Kidney glomerular epithelial cell (primary cell): Measurements from ENCODE around the gene KDM1B.

Experiments
- DNase-seq: peaks from one replicate; lab custom pipeline; 2025; lab: John Stamatoyannopoulos, UW

Gene KDM1B

DNA sequence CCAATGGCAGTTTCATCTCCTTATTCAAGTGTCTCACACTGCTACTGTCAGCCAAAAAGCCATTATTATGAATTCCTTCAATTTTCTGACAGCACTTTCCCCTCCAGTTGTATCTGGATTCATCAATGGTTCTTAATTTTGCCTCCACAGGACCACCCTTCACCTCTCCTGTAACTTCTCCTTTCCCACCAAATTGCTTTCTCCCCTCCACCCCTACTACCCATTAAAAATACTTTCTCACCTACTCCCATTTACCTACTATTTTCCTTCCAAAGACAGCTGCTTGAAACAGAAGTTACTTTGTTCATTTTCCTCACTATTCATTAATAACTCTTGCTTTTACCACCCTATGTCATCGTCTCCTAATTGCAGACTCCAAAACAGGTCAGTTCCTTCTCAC is 79.3 kb downstream of the KDM1B start:
- no peak for DNase-seq

DNA sequence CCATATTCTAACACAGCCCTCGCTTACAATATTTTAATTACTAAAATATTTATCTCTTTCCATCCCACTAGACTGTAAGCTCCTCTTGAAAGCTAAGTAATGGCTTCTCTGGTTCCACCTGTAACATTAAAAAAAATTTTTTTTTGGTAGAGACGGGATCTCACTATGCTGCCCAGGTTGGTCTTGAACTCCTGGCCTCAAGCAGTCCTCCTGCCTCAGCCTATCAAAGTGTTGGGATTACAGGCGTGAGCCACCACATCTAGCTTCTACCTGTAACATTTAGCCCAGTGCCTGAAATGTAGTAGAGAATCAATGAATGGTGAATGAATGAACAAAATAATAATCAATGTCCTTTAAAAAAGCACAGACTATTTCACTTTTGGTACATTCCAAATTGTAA is 80.3 kb downstream of the KDM1B start:
- DNase-seq = no peak

DNA sequence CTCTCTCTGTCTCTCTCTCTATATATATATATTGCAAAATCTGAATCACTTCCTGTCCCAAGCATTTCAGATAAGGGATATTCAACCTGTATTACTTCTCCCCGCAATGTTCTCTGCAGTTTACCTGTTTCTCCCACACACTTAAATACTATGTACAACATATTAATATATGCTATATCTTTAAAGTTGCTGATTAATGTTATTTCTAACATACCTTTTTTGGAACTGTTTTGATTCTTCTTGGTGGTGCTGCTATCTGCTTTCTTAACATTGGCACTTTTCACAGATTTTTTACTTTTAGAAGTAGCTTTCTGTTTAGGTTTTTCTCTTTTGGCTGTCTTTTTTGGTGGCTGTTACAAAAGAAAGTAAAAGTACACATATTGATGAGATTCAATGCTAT is 81.9 kb downstream of the KDM1B start:
- no peak for DNase-seq

DNA sequence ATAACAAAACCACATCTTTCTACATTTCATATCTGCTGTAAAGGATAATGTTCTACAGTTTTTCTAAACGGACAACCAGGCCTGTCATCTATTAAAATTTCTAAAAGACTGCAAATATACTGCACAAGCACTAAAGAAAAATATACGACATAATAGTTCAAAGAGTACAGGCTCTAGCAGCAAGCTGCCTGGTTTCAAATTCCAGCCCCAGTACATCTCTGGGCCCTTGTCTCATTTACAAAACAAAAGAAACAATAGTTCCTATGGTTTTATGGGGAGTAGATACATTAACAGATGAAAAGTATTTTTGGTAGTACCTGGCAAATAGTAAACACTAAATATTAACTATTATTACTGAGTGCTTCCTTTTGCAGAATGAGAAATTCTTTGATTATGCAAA is 85.0 kb downstream of the KDM1B start:
- DNase-seq = no peak

DNA sequence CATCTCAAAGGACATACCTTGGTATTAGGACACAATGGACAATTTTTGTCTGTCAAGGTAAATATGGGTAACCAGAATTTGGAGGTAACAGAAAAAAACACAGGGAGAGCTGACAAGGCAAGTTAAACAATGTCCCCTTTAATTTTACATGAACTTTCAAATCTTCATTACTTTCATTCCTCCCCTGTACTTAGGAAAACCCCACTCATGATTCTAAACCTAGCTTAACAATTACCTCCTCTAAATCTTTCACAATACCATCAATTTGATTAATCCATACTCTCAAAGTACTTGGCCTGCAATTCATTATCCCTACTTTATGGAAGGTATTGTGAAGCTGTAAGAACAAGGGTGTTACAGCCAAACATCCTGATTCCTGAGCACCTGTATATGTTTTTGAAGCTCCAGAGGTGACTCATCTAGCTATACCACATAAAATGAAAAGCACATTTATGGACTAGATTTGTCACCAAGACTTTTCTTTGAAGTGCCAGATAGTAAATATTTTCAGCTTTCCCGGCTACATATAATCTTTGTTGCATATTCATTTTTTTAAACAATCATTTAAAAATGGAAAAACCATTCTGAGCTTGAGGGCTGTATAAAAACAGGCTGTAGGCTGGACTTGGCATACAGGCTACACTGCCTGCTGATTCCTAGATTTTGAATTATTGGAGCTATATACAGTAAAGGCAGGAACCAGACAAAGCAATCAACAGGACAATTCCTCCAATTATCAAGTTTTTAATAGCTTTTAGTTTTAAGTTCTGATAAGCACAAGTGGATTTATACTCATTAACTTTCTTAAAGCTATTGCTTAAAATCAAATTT is 86.2 kb downstream of the KDM1B start:
- no peak for DNase-seq

DNA sequence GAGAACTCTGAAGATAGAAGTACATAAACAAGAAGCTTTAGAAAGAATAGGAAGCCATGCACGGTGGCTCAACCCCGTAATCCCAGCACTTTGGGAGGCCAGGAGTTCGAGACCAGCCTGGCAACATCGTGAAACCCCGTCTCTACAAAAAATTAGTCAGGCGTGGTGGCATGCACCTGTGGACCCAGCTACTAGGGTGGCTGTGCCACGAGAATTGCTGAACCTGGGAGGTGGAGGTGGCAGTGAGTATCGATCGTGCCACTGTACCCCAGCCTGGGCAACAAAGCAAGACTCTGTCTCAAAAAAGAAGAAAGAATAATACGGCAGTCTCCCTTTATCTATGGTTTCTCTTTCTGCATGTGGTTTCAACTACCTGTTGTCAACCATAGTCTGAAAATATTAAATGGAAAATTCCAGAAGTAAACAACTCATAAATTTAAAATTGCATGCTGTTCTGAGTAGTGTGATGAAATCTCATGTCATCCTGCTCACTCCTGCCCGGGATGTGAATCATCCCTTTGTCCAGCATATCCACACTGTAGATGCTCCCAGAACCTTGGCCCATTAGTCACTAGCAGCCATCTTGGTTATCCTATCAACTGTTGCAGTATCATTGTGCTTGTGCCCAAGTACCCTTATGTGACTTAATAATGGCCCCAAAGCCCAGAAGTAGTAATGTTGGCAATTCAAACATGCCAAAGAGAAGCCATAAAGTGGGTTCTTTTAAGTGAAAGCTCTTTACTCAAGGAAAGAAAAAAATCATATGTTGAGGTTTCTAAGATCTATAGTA is 87.0 kb downstream of the KDM1B start:
- peak; percentile 60 for DNase-seq

DNA sequence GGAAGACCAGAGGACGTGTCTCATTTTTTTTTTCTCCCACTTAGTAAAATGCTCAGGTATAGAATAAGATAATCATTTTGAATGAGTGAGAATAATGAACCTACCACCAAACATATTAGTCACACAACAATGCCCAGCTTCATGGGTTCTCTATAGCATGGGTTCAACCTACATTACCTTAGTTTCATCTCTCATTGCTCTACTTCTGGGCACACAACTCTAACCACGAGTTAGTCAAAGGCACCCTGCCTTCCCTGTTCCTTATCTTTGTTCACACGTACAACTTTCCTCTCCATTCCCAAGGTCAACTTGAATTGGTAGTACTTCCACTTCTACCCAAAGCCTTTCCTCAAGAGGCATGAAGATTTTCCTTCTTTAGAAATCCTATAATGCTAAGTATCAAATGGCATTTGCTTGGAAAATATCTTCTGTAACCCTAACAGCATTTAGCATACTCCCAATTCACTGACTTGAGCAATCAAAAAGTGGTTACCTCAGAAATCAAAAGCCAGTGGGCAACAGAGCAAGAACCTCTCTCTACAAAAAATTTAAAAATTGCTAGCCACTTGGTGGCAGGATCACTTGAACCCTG is 88.2 kb downstream of the KDM1B start:
- DNase-seq = no peak

DNA sequence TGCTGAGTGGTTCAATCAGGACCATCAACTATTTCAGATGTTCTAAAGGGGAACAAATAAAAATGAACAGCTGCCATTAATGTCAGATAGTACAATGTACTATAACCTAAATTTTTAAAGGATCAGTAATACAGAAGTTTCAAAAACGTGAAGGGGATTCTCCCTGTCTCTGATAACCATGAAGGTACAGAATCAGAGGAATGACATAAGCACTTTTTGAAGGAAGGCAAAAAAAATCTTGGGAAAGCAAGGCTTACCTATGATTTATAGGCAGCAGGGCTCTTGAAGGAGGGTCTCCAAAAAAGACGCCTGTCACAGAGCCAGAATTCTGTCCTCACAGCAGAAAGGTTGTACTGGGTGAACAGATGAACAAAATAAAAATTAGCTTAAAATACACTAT is 89.0 kb downstream of the KDM1B start:
- DNase-seq = no peak

DNA sequence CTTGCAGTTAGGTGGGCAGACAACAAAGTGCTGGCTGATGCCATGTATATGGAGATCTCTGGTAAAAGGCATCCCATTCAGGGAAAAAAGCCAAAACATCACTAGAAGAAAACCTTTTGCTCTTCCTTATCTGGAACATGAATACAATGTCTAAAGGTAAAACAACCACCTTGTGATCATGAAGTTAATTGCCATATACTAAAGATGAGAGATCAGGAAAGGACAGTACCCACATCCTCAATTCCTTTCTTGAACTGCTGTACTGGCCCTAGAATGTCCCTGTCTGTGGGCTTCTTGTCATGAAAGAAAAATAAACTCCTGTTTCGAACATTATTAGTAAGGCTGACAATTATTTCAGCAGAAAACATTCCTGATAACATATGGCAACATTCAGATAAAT is 89.9 kb downstream of the KDM1B start:
- no peak for DNase-seq

DNA sequence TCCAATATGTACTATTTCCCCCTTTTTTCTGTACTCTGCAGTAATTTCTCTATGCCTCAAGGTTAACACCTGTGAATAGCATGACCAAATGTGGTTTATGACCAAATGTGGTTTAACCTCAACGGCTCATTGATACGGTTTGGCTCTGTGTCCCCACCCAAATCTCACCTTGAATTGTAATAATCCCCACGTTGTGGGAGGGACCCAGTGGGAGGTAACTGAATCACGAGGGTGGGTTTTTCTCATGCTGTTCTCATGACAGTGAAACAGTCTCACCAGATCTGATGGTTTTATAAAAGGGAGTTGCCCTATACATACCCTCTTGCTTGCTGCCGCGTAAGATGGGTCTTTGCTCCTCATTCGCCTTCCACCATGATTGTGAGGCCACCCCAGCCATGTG is 90.4 kb downstream of the KDM1B start:
- DNase-seq = no peak

DNA sequence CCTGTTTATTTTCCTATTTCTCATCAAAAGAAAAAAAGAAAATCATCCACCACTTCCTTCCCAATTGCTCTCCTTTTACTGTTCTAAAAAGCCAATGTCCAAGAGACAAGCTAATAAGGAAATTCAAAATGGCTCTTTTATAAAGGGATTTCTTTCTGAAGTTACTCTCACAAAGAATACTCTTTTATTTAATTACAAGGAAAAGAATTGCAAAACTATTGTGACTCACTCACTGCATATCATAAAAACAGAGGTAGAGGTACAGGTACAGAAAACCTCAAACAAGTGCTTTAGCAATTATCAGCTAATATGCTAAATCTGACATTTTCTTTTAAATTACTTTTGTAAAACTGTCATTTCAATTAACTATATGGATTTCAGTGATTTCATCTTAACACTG is 91.0 kb downstream of the KDM1B start:
- DNase-seq = no peak

DNA sequence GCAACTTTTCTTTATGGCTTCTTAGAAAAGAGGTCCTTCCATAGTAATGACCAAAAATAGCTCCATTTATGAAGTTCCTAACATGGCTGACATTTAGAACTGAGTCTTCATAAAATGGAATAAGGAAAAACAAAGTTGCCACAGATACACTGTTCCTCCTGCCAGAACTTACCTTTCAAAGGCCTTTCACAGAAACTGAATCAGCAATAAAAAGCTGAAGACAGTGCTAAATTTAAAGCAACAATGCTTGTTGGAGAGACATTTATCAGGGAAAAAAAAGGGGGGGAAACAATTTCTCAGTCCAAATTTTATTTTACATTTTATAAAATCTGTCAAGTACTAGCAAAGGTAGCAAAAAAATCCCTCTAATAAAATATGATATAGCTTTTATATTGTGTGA is 91.8 kb downstream of the KDM1B start:
- DNase-seq = no peak

DNA sequence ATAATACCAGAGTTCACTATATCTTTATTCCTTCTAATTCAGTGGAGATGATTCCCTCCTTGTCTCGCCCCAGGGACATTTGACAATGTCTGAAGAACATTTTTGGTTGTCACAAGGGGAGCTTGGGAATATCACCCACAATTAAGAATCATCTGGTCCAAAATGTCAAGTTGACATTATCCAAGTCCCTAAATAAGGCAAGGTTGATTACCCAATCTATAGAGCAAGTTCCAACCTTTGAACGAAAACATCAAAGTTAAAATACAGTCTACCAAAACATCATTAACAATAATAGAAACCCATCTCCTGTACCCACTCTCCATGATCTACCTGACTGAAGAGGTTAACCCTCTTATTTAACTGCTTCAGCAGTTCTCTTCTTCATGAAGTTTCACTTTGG is 93.5 kb downstream of the KDM1B start:
- no peak for DNase-seq

DNA sequence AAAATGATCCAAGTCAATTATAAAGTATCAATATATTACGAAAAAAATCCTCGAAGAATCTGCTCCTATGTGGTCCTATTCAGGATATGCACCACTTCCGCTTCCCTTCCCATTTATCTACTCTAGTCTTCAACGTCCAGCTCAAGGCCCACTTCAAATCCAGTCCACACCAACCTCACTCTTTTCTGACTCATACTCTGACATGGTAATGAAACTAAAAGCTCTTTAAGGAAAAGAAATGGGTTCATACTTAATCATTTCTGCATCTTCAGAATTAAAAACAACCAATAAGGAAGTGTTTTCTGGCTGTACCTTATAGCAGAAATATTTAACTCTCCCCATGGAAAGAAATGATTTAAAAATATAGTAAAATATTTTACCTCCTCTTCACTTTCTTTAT is 94.0 kb downstream of the KDM1B start:
- DNase-seq = no peak

DNA sequence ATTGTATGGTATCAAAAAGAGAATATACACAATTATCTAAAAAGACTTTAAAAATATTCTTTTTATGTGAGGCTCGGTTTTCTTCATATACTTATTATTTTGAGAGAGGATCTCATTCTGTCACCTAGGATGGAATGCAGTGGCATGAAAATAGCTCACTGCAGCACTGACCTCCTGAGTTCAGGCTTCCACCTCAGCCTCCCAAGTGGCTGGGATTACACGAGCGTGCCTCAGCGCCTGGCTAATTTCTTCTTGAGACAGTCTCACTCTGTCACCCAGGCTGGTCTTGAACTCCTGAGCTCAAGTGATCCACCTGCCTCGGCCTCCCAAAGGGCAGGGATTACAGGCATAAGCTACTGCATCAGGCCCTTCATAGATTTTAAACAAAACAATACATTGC is 98.4 kb downstream of the KDM1B start:
- DNase-seq = no peak

DNA sequence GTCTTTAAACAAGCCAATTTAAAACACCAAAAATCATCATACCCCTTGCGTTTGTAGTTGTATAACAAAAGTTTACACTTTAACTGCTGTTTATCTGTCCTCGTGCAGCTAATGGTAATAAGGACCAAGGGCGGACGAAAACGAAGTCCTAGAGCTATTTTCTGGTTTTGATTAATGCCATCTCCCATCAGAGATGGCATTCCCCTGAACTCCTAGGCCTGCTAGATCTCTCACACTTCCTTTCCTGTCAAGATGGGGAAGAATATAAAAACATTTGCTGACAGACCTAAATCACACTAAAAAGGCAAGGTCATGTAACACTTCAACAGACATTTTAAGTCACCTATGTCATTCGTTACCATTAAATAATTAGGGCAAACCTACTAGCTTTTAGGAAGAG is 99.6 kb downstream of the KDM1B start:
- DNase-seq = no peak

DNA sequence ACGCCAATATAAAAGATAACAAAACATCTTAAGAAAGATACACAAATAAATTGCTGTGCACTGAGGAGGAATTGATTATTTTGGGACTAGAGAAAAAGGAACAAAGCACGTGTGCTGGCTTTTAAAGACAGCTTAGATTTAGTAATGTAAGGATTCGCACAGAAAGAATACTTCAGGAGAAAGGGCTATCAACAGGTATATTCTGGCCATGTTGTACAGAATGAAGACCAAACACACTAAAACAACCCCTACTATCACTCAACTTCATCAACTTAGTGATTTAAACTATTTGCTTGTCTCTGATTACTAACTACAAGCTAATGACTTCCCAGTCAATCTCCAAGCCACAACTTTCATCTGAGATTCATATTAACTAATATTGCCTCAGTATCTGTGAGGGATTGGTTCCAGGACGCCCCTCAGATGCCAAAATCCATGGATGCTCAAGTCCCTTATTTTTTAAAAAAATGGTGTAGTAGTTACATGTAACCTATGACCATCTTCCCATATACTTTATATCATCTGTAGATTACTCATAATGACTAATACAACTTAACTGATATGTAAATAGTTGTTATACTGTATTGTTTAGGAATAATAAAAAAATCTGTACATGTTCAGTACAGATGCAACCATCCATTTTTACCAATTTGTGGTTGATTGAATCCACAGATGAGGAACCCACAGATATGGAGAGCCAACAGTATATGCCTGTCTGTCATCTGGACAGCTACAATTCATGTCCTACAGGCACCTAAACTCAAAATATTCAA is 104.6 kb downstream of the KDM1B start:
- DNase-seq = no peak

DNA sequence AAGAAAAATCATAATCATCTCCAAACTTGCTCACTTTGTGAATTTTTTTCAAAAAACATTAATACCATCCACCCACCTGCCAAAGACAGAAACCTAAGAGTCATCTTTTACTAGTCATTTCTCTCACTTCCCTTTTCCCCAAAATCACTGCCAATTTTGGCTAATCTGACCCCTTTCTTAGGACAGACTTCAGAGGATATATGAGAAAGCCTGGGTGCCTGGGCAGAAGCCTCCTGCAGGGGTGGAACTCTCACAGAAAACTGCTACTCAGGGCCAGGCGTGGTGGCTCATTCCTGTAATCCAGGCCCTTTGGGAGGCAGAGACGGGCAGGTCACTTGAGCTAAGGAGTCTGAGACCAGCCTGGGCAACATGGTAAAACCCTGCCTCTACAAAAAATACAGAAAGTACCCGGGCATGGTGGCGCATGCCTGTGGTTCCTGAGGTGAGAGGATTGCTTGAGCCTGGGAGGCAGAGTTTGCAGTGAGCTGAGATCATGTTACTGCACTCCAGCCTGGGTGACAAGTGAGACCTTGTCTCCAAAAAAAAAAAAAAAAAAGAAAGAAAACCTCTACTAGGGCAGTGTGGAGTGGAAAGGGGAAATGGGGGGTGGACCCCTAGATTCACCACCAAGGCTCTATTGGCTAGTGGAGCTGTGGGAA is 105.4 kb downstream of the KDM1B start:
- no peak for DNase-seq

DNA sequence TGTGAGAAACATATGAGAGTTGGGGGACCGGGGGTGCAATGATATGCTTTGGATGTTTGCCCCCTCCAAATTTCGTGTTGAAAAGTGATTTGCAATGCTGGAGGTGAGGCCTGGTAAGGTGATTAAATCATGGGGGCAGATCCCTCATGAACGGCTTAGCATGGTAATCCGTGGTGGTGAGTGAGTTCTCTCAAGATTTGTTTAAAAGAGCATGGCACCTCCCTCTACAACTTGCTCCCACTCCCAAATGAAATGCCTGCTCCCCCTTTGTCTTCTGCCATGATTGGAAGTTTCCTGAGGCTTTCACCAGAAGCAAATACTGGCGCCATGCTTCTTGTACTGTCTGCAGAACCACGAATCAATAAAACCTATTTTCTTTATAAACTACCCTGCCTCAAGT is 106.7 kb downstream of the KDM1B start:
- DNase-seq = no peak

DNA sequence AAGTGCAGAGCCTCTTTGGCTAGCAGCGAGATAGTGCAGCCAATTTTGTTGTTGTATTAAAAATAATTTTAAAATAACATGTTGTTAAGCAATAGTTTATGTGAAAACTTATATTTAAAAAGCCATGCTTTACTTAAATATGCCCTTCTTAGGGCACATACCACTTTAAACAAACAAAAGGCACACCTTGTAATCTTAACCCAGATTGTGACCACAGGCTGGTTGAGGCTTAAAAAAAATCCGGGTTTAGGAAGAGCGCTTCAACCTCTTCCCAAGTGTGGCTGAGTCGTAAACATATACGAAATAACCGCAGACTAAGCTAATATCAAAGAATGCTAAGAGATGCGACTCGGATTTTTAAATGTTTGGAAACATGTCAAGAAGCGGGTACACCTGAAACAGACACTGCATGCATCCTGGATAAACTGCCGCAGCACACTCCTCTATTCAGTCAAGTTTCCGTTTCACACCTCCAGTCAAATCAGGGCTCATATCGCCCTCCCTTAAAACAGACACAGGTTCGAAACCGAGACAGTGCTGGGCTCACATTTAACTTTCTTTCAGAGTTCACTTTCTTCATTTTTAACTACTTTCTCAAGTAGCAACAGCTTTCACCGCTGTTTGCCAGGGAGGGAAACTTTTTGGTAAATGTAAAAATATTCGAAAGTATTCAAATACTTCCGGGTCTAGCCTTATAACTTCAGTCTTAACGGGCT is 107.6 kb downstream of the KDM1B start:
- peak; percentile 53 for DNase-seq
